Measurements from ENCODE around the gene SERINC5. TPM values are rescaled to one million over a fixed set of nuclear protein-coding genes. Genes with fewer than 3 reads are reported as not detected.

The SERINC5 gene
- polyA plus RNA-seq, 1 of the 3 experiments (the other 2 are of a cell fraction), result 4.5 TPM

GRCh38 chr5:80068775-80069174 is 187.1 kb downstream of the SERINC5 start (continued):
- no peak for TF ChIP-seq SMC3 (IDR thresholded peaks at IDR 0.05; ENCODE audit: low read depth, low read length)

GRCh38 chr5:80068246-80068636 is 187.6 kb downstream of the SERINC5 start:
- H3K79me2 ChIP-seq (ENCODE audit: insufficient read depth), result no peaks in the 10 kb centered on the region
- no peaks in the 10 kb centered on the region for H3K36me3 ChIP-seq (replicated peaks in 1 of 2; ENCODE audit: control insufficient read depth in 1 of 2, insufficient read depth in 2 of 2, low read length in 1 of 2)
- H3K4me1 ChIP-seq (ENCODE audit: control insufficient read depth in 1 of 2, insufficient read depth in 2 of 2, low read depth in 1 of 2, low read length in 1 of 2), result no peaks in the 10 kb centered on the region; a peak in 1 of 4 replicates
- no peak overlapping the region for H2AFZ ChIP-seq (ENCODE audit: low read depth)
- H3K9me2 ChIP-seq, result no peaks in the 10 kb centered on the region
- H3F3A ChIP-seq (replicated peaks; ENCODE audit: insufficient read depth), result no peaks in the 10 kb centered on the region
- no peak overlapping the region for H3K9ac ChIP-seq
- no peaks in the 10 kb centered on the region for H3K27me3 ChIP-seq (ENCODE audit: insufficient read depth)
- CTCF ChIA-PET, result interaction anchor here (1.8 kb wide), 1 partner anchor 15 kb away, joined by 7 read pairs; no protein-coding TSS in a partner anchor
- no peaks in the 10 kb centered on the region for H4K20me1 ChIP-seq (ENCODE audit: insufficient read depth)
- H3K4me2 ChIP-seq, result no peak overlapping the region
- 79% methylated on average over 5 of the region's 5 CpGs for WGBS (ENCODE audit: low lambda C conversion rate)
- no peak overlapping the region for H3K4me3 ChIP-seq (ENCODE audit: low read depth in 2 of 2, low read length in 1 of 2)
- TF ChIP-seq CHD2 (IDR thresholded peaks at IDR 0.05; ENCODE audit: low read length, partially characterized antibody) (no peak), SMC3 (IDR thresholded peaks at IDR 0.05; ENCODE audit: low read depth, low read length) (no peak), FOSL2 (IDR thresholded peaks at IDR 0.05; ENCODE audit: borderline replicate concordance, low read depth) (no peak), TCF12 (IDR thresholded peaks at IDR 0.05) (no peak), YY1 (IDR thresholded peaks at IDR 0.05; ENCODE audit: low read depth) (no peak), RXRA (IDR thresholded peaks at IDR 0.05; ENCODE audit: borderline replicate concordance, low read depth) (no peak), TAF1 (IDR thresholded peaks at IDR 0.05; ENCODE audit: borderline replicate concordance, low read depth, low read length) (no peak), TEAD4 (IDR thresholded peaks at IDR 0.05; ENCODE audit: borderline replicate concordance, insufficient read depth) (no peak), NRF1 (IDR thresholded peaks at IDR 0.05; ENCODE audit: low read depth, low read length) (no peak), JUND (IDR thresholded peaks at IDR 0.05) (no peak), RAD21 (IDR thresholded peaks at IDR 0.05; ENCODE audit: low read length) (no peak), REST (IDR thresholded peaks at IDR 0.05; ENCODE audit: low read depth, low read length) (no peak), RFX5 (IDR thresholded peaks at IDR 0.05; ENCODE audit: low read length) (no peak), EP300 (IDR thresholded peaks at IDR 0.05; ENCODE audit: borderline replicate concordance in 1 of 2, low read depth in 1 of 2, low read length in 1 of 2) (no peak), FOXJ3 (CRISPR knock-in tag; IDR thresholded peaks at IDR 0.05) (no peak), USF2 (IDR thresholded peaks at IDR 0.05; ENCODE audit: borderline replicate concordance, low read depth, low read length) (no peak), USF1 (IDR thresholded peaks at IDR 0.05; ENCODE audit: borderline replicate concordance, low read depth) (no peak), MAX (IDR thresholded peaks at IDR 0.05; ENCODE audit: low read depth) (no peak), ELF1 (IDR thresholded peaks at IDR 0.05) (no peak), RCOR1 (IDR thresholded peaks at IDR 0.05; ENCODE audit: low read length) (no peak)
- POLR2A ChIA-PET, result no interaction called here
- H3K9me3 ChIP-seq, result no peaks in the 10 kb centered on the region
- H3K27ac ChIP-seq (ENCODE audit: low read depth in 2 of 2, low read length in 1 of 2), result no peak overlapping the region
- no peak for DNase-seq
